Ishikawa (cell line): ENCODE data around the gene TST.

Source experiments
- CEBPB ChIP-seq: IDR thresholded peaks from 2 replicates; pipeline ENCODE4 v1.6.1; 2012
- CREB1 ChIP-seq: IDR thresholded peaks from 2 replicates; pipeline ENCODE4 v1.6.1; 2012; ENCODE audit warnings: low read depth
- EGR1 ChIP-seq: IDR thresholded peaks from 2 replicates; pipeline ENCODE4 v1.6.1; 2012
- EP300 ChIP-seq: IDR thresholded peaks from 2 replicates; pipeline ENCODE4 v1.6.1; 2012; ENCODE audit warnings: borderline replicate concordance
- FOXM1 ChIP-seq: IDR thresholded peaks from 2 replicates; pipeline ENCODE4 v1.6.1; 2012; ENCODE audit warnings: low read depth, borderline replicate concordance
- NFIC ChIP-seq: IDR thresholded peaks from 2 replicates; pipeline ENCODE4 v1.6.1; 2012
- RAD21 ChIP-seq: IDR thresholded peaks from 2 replicates; pipeline ENCODE4 v1.6.1; 2012; ENCODE audit warnings: low read depth
- TAF1 ChIP-seq: IDR thresholded peaks from 2 replicates; pipeline ENCODE4 v1.6.1; 2012; ENCODE audit warnings: low read depth, mild to moderate bottlenecking
- TCF12 ChIP-seq: IDR thresholded peaks from 2 replicates; pipeline ENCODE4 v1.6.1; 2012; ENCODE audit warnings: low read depth
- TEAD4 ChIP-seq: IDR thresholded peaks from 2 replicates; pipeline ENCODE4 v1.6.1; 2012
- YY1 ChIP-seq: IDR thresholded peaks from 2 replicates; pipeline ENCODE4 v1.6.1; 2012; ENCODE audit warnings: low read depth
- ZBTB7A ChIP-seq: IDR thresholded peaks from 2 replicates; pipeline ENCODE4 v1.6.1; 2012; ENCODE audit warnings: low read depth
- TF ChIP-seq, protein P1 (sequence below): IDR thresholded peaks from 2 replicates; pipeline ENCODE4 v1.6.1; 2012
- TF ChIP-seq, protein P2 (sequence below): IDR thresholded peaks from 2 replicates; pipeline ENCODE4 v1.6.1; 2012; ENCODE audit warnings: low read depth, mild to moderate bottlenecking
- TF ChIP-seq, protein P3 (sequence below): IDR thresholded peaks from 2 replicates; pipeline ENCODE4 v1.6.1; 2012

The TST gene

DNA sequence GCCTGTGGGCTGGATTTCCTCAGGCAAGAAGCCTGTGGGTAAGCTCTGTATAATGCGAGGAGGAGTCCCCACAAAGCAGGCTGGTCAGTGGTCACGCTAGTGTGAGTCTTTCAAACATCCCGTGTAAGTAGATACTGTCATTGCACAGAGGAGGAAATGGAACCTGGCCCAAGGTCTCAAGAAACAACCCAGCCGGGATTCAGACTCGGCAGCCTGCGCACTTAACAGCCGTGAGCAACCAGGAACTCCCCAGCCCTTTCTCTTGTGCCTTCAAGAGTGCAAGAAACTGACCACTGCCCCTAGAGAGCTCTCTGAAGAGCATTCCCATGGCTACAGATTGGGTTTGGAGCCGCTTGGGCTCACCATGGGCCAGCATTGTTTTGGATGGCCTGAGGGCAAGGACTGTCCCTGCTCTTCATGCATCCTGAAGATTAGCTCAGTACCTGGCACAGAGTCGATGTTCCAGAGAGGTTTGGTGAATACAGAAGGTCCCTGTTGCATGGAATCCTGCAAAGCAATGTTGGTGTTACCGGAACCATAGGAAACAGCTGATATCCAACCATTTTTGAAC is 6.3 kb upstream of the TST start:
- TF ChIP-seq TEAD4 (no peak), NFIC (no peak), TAF1 (no peak), CREB1 (no peak), EGR1 (no peak), TCF12 (no peak), CEBPB (no peak), ZBTB7A (no peak), YY1 (no peak), FOXM1 (no peak), EP300 (no peak), RAD21 (no peak)
- TF ChIP-seq, protein P1, sequence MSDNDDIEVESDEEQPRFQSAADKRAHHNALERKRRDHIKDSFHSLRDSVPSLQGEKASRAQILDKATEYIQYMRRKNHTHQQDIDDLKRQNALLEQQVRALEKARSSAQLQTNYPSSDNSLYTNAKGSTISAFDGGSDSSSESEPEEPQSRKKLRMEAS = no peak
- TF ChIP-seq, protein P2, sequence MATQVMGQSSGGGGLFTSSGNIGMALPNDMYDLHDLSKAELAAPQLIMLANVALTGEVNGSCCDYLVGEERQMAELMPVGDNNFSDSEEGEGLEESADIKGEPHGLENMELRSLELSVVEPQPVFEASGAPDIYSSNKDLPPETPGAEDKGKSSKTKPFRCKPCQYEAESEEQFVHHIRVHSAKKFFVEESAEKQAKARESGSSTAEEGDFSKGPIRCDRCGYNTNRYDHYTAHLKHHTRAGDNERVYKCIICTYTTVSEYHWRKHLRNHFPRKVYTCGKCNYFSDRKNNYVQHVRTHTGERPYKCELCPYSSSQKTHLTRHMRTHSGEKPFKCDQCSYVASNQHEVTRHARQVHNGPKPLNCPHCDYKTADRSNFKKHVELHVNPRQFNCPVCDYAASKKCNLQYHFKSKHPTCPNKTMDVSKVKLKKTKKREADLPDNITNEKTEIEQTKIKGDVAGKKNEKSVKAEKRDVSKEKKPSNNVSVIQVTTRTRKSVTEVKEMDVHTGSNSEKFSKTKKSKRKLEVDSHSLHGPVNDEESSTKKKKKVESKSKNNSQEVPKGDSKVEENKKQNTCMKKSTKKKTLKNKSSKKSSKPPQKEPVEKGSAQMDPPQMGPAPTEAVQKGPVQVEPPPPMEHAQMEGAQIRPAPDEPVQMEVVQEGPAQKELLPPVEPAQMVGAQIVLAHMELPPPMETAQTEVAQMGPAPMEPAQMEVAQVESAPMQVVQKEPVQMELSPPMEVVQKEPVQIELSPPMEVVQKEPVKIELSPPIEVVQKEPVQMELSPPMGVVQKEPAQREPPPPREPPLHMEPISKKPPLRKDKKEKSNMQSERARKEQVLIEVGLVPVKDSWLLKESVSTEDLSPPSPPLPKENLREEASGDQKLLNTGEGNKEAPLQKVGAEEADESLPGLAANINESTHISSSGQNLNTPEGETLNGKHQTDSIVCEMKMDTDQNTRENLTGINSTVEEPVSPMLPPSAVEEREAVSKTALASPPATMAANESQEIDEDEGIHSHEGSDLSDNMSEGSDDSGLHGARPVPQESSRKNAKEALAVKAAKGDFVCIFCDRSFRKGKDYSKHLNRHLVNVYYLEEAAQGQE = no peak
- TF ChIP-seq, protein P3, sequence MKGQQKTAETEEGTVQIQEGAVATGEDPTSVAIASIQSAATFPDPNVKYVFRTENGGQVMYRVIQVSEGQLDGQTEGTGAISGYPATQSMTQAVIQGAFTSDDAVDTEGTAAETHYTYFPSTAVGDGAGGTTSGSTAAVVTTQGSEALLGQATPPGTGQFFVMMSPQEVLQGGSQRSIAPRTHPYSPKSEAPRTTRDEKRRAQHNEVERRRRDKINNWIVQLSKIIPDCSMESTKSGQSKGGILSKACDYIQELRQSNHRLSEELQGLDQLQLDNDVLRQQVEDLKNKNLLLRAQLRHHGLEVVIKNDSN = no peak

DNA sequence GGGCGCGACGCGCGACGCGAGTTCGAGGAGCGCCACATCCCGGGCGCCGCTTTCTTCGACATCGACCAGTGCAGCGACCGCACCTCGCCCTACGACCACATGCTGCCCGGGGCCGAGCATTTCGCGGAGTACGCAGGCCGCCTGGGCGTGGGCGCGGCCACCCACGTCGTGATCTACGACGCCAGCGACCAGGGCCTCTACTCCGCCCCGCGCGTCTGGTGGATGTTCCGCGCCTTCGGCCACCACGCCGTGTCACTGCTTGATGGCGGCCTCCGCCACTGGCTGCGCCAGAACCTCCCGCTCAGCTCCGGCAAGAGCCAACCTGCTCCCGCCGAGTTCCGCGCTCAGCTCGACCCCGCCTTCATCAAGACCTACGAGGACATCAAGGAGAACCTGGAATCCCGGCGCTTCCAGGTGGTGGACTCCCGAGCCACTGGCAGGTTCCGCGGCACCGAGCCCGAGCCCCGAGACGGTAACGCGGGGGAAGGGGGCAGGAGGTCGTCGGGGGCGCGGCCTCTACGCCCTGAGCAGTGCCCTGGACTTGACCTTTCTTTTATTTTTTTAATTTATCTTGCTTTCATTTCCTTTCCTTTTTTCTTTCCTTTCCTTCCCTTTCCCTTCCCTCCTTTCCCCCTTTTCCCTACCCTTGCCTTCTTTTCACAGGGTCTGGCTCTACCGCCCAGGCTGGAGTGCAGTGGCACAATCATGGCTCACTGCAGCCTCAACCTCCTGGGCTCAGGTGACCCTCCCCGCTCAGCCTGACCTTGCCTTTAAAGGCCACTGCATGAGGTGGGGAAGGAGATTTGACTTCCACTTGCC is 5.3 kb upstream of the TST start:
- TF ChIP-seq TAF1 (no peak), CREB1 (no peak), RAD21 (no peak), NFIC (no peak), YY1 (no peak), EGR1 (no peak), FOXM1 (no peak), TCF12 (no peak)
- TF ChIP-seq, protein P3 = no peak
- TF ChIP-seq, protein P1 = no peak
- TF ChIP-seq, protein P2 = no peak

DNA sequence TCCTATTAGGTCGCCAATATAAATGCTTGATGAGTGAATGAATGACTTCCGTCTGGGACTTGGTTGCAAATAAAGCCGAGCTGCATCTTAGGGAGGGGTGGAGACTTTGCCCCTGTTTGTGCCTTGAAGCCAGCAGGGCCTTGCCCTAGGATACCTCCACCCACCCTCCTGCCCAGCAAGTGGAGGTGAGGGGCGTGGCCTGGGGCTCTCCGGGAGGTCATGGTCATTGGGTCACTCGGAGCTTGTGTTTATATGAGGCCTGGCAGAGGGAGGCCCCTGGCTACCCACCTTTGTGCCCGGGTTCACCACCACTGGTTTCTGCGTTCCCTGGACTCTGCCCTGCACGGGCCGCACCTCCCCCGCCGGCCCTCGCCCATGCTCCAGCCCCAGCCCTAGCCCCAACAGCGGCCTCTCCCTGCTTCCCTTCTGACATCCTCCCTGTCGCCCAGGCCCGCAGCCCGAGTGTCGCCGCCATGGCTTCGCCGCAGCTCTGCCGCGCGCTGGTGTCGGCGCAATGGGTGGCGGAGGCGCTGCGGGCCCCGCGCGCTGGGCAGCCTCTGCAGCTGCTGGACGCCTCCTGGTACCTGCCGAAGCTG is 4.6 kb upstream of the TST start:
- TF ChIP-seq FOXM1 = no peak
- no peak for TF ChIP-seq TCF12
- no peak for TF ChIP-seq TAF1
- TF ChIP-seq, protein P3 = no peak
- no peak for TF ChIP-seq YY1
- TF ChIP-seq RAD21 = no peak
- TF ChIP-seq TEAD4 = no peak
- TF ChIP-seq, protein P1 = no peak
- TF ChIP-seq EGR1 = no peak
- TF ChIP-seq, protein P2 = no peak
- TF ChIP-seq EP300 = no peak
- TF ChIP-seq NFIC = no peak
- TF ChIP-seq ZBTB7A = no peak
- TF ChIP-seq CREB1 = no peak
- no peak for TF ChIP-seq CEBPB
